HepG2 (cell line): Measurements from ENCODE around the gene SLC4A11. TPM values are rescaled to one million over a fixed set of nuclear protein-coding genes. Genes with fewer than 3 reads are reported as not detected.
A peak's percentile ranks its signal among the peaks of the same experiment; 100 is the strongest.

Source experiments
- BRD4 ChIP-seq: sonication (generic); formaldehyde crosslinking; IDR thresholded peaks from 2 replicates; pipeline ENCODE4 v1.4.0; 2020; ENCODE audit warnings: missing genetic modification reagents
- DPF2 ChIP-seq: sonication (generic); formaldehyde crosslinking; IDR thresholded peaks from 2 replicates; pipeline ENCODE4 v1.4.0; 2020; ENCODE audit warnings: mild to moderate bottlenecking, low read depth, missing genetic modification reagents, borderline replicate concordance
- HNRNPH1 ChIP-seq: fragments of 200-400 bp; formaldehyde crosslinking; optimal IDR thresholded peaks from 2 replicates; pipeline ENCODE3; 2017; ENCODE audit warnings: mild to moderate bottlenecking, low read depth, low read length
- MED13 ChIP-seq: sonication (generic); formaldehyde crosslinking; IDR thresholded peaks from 2 replicates; pipeline ENCODE4 v1.5.0; 2020; ENCODE audit warnings: missing genetic modification reagents
- NKX3-1 ChIP-seq: sonication (generic); formaldehyde crosslinking; IDR thresholded peaks from 2 replicates; pipeline ENCODE4 v1.5.0; 2020; ENCODE audit warnings: missing genetic modification reagents
- SRSF1 ChIP-seq: fragments of 200-400 bp; formaldehyde crosslinking; optimal IDR thresholded peaks from 2 replicates; pipeline ENCODE3; 2017; ENCODE audit warnings: mild to moderate bottlenecking, low read depth, low read length, moderate library complexity
- SSRP1 ChIP-seq: IDR thresholded peaks from 2 replicates; pipeline ENCODE4 v1.6.1; 2016; ENCODE audit warnings: control low read depth
- ZC3H4 ChIP-seq: sonication (generic); formaldehyde crosslinking; IDR thresholded peaks from 2 replicates; pipeline ENCODE4 v1.4.0; 2020; ENCODE audit warnings: missing genetic modification reagents, borderline replicate concordance
- ZNF205 ChIP-seq: IDR thresholded peaks from 2 replicates; pipeline ENCODE4 v1.6.1; 2018; ENCODE audit warnings: missing biosample characterization, missing genetic modification reagents
- ZNF33A ChIP-seq: sonication (generic); formaldehyde crosslinking; IDR thresholded peaks from 2 replicates; pipeline ENCODE4 v1.5.1; 2020; ENCODE audit warnings: missing genetic modification reagents, mild to moderate bottlenecking, moderate library complexity, borderline replicate concordance
- ZNF879 ChIP-seq: sonication (generic); formaldehyde crosslinking; IDR thresholded peaks from 2 replicates; pipeline ENCODE4 v1.8.1; 2023; ENCODE audit warnings: missing genetic modification reagents
- polyA plus RNA-seq, 8 experiments: library from polyadenylated mRNA; depleted of rRNA in 3 of 8; stranded (reverse) in 7 of 8; unstranded in 1 of 8; fragments of >200 nt; fragmentation: Illumina TruSeq in 4 of 8; extraction: Trizol in 4 of 8; gene quantifications; 2 replicates each; pipeline versions ENCODE4 v1.2.1 to v1.2.3, GENCODE V29; 2011 to 2016; ENCODE audit warnings: low read depth in 4 of 8, missing spikeins in 1 of 8, mixed read lengths in 1 of 8; ENCODE audit not compliant: insufficient read depth in 1 of 8
- total RNA-seq, 5 experiments: library from RNA; depleted of rRNA; stranded (reverse); fragments of >200 nt; fragmentation: Illumina TruSeq; extraction: Trizol; gene quantifications; 2 replicates each; pipeline ENCODE4 v1.2.3, GENCODE V29; 2016; ENCODE audit warnings: low read depth in 1 of 5
- TF ChIP-seq, protein P1 (sequence below): sonication (generic); formaldehyde crosslinking; IDR thresholded peaks from 2 replicates; pipeline ENCODE4 v1.4.0; 2020; ENCODE audit warnings: mild to moderate bottlenecking, missing genetic modification reagents
- TF ChIP-seq, protein P2 (sequence below): sonication (generic); formaldehyde crosslinking; IDR thresholded peaks from 2 replicates; pipeline ENCODE4 v1.5.0; 2020; ENCODE audit warnings: missing genetic modification reagents, mild to moderate bottlenecking, borderline replicate concordance
- TF ChIP-seq, protein P3 (sequence below): sonication (generic); formaldehyde crosslinking; IDR thresholded peaks from 2 replicates; pipeline ENCODE4 v1.4.0; 2020; ENCODE audit warnings: missing genetic modification reagents
- TF ChIP-seq, protein P4 (sequence below): IDR thresholded peaks from 2 replicates; pipeline ENCODE4 v1.6.1; 2016; ENCODE audit warnings: missing genetic modification reagents, missing compliant biosample characterization
- TF ChIP-seq, protein P5 (sequence below): sonication (generic); formaldehyde crosslinking; IDR thresholded peaks from 2 replicates; pipeline ENCODE4 v1.5.0; 2020; ENCODE audit warnings: mild to moderate bottlenecking, missing genetic modification reagents
- TF ChIP-seq, protein P6 (sequence below), 2 experiments: sonication (generic) in 1 of 2; formaldehyde crosslinking in 1 of 2; IDR thresholded peaks; 2 replicates each; pipeline versions ENCODE4 v1.5.1 to v1.6.1; 2011 to 2020; ENCODE audit warnings: borderline replicate concordance in 1 of 2, low read depth in 1 of 2, low read length in 1 of 2, mild to moderate bottlenecking in 1 of 2, missing genetic modification reagents in 1 of 2, moderate library complexity in 1 of 2

The SLC4A11 gene
- total and polyA plus RNA-seq, 2 of the 13 experiments (the other 11 are each of a cell fraction or from before 2014, with no cell fraction given) = 3.9 to 27.0 TPM

DNA sequence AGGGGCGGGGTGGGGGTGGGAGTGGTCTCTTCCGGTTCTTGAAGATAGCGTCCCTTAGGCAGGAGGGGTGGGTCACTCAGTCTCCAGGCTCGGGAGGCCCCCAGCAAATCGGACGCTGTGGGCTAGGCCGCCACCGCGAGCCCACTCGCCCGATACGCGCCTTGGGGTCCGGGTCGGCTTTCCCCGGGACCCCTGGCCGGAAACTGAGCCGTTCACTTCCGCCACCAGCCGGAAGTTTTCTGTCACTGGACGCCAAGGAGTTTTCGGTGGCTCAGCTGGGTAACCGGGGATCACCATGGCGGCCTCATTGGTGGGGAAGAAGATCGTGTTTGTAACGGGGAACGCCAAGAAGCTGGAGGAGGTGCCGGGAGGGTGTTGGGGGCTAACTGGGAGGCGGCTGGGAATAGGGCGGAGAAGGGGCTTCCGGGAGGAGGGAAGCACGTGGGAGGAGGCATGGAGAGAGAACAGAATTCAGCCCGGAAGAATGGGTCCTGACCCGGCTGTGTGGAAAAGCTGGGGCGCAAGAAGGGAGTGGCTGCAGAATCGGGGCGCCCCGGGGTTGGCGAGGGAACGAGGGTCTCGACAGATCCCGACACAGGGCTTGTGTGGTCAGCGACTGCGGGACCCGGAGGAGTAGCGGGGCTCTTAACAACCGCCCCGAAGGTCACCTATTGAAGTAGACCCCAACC is 29.6 kb downstream of the SLC4A11 start, which contains the start of gene ITPA (continued):
- TF ChIP-seq, protein P1, sequence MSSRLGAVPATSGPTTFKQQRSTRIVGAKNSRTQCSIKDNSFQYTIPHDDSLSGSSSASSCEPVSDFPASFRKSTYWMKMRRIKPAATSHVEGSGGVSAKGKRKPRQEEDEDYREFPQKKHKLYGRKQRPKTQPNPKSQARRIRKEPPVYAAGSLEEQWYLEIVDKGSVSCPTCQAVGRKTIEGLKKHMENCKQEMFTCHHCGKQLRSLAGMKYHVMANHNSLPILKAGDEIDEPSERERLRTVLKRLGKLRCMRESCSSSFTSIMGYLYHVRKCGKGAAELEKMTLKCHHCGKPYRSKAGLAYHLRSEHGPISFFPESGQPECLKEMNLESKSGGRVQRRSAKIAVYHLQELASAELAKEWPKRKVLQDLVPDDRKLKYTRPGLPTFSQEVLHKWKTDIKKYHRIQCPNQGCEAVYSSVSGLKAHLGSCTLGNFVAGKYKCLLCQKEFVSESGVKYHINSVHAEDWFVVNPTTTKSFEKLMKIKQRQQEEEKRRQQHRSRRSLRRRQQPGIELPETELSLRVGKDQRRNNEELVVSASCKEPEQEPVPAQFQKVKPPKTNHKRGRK = no peak
- TF ChIP-seq NKX3-1 (no peak), ZNF879 (CRISPR knock-in tag) (peak; percentile 75; the same call in 1 of the 2 replicates), HNRNPH1 (no peak), SRSF1 (peak; percentile 96), MED13 (0 out of 2 replicates have a peak, but pooled peaks have one; percentile 24), ZC3H4 (no peak), BRD4 (peak; percentile 83), ZNF33A (CRISPR knock-in tag) (no peak), ZNF205 (CRISPR knock-in tag) (peak; percentile 75; the same call in 1 of the 2 replicates), SSRP1 (peak; percentile 70; the same call in 1 of the 2 replicates), DPF2 (no peak)
- TF ChIP-seq, protein P2, sequence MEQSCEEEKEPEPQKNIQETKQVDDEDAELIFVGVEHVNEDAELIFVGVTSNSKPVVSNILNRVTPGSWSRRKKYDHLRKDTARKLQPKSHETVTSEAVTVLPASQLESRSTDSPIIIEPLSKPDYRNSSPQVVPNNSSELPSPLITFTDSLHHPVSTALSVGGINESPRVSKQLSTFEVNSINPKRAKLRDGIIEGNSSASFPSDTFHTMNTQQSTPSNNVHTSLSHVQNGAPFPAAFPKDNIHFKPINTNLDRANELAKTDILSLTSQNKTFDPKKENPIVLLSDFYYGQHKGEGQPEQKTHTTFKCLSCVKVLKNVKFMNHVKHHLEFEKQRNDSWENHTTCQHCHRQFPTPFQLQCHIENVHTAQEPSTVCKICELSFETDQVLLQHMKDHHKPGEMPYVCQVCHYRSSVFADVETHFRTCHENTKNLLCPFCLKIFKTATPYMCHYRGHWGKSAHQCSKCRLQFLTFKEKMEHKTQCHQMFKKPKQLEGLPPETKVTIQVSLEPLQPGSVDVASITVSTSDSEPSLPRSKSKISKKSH (CRISPR knock-in tag) = peak; percentile 94; the same call in 1 of the 2 replicates
- TF ChIP-seq, protein P3, sequence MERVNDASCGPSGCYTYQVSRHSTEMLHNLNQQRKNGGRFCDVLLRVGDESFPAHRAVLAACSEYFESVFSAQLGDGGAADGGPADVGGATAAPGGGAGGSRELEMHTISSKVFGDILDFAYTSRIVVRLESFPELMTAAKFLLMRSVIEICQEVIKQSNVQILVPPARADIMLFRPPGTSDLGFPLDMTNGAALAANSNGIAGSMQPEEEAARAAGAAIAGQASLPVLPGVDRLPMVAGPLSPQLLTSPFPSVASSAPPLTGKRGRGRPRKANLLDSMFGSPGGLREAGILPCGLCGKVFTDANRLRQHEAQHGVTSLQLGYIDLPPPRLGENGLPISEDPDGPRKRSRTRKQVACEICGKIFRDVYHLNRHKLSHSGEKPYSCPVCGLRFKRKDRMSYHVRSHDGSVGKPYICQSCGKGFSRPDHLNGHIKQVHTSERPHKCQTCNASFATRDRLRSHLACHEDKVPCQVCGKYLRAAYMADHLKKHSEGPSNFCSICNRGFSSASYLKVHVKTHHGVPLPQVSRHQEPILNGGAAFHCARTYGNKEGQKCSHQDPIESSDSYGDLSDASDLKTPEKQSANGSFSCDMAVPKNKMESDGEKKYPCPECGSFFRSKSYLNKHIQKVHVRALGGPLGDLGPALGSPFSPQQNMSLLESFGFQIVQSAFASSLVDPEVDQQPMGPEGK = peak; percentile 53
- TF ChIP-seq, protein P4, sequence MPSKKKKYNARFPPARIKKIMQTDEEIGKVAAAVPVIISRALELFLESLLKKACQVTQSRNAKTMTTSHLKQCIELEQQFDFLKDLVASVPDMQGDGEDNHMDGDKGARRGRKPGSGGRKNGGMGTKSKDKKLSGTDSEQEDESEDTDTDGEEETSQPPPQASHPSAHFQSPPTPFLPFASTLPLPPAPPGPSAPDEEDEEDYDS (CRISPR knock-in tag) = peak; percentile 84
- TF ChIP-seq, protein P5, sequence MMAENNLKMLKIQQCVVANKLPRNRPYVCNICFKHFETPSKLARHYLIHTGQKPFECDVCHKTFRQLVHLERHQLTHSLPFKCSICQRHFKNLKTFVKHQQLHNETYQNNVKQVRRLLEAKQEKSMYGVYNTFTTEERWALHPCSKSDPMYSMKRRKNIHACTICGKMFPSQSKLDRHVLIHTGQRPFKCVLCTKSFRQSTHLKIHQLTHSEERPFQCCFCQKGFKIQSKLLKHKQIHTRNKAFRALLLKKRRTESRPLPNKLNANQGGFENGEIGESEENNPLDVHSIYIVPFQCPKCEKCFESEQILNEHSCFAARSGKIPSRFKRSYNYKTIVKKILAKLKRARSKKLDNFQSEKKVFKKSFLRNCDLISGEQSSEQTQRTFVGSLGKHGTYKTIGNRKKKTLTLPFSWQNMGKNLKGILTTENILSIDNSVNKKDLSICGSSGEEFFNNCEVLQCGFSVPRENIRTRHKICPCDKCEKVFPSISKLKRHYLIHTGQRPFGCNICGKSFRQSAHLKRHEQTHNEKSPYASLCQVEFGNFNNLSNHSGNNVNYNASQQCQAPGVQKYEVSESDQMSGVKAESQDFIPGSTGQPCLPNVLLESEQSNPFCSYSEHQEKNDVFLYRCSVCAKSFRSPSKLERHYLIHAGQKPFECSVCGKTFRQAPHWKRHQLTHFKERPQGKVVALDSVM (CRISPR knock-in tag) = peak; percentile 58; the same call in 1 of the 2 replicates
- TF ChIP-seq, protein P6, sequence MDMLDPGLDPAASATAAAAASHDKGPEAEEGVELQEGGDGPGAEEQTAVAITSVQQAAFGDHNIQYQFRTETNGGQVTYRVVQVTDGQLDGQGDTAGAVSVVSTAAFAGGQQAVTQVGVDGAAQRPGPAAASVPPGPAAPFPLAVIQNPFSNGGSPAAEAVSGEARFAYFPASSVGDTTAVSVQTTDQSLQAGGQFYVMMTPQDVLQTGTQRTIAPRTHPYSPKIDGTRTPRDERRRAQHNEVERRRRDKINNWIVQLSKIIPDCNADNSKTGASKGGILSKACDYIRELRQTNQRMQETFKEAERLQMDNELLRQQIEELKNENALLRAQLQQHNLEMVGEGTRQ (IDR thresholded peaks at IDR 0.05; ENCODE audit: low read depth, low read length) = no peak
- TF ChIP-seq, protein P6 (CRISPR knock-in tag; IDR thresholded peaks at IDR 0.05; ENCODE audit: borderline replicate concordance) = no peak
